Measurements from ENCODE around the gene ROM1. TPM values are rescaled to one million over a fixed set of nuclear protein-coding genes. Genes with fewer than 3 reads are reported as not detected.
"Not testable (repeated sequence)": the region's sequence is repeated elsewhere in the genome, so short reads cannot be mapped to it uniquely, and the experiment has no call there.

ROM1 gene
- total RNA-seq, 2 donors from 2014 or later: 11.4 to 12.6 TPM

- Histone ChIP-seq H3K4me1 (ENCODE audit: control insufficient read depth in 1 of 2, low read depth in 2 of 2) (peaks cover 7 to 27% of the 10 kb centered on the region in 2 donors), H3K27ac (no peak overlapping the region), H3K27me3 (replicated peaks; ENCODE audit: insufficient read depth) (no peaks in the 10 kb centered on the region), H3K36me3 (peaks cover 51% of the 10 kb centered on the region), H3K4me3 (no peak overlapping the region), H3K9me3 (no peaks in the 10 kb centered on the region)
- no peak for DNase-seq (ENCODE audit: low spot score)
- no peak for ATAC-seq (ENCODE audit: insufficient number of reproducible peaks, low FRiP score, low read depth)
- no peak for TF ChIP-seq CTCF (IDR thresholded peaks at IDR 0.05)
These were observed 43.4 kb upstream of the ROM1 start for GRCh38 chr11:62569611-62570010.

- H3K9me3 ChIP-seq; H3K4me3 ChIP-seq; ATAC-seq (ENCODE audit: insufficient number of reproducible peaks, low FRiP score, low read depth); H3K27ac ChIP-seq; DNase-seq (ENCODE audit: low spot score); H3K27me3 ChIP-seq (replicated peaks; ENCODE audit: insufficient read depth): not testable (repeated sequence)
- Histone ChIP-seq H3K36me3 (peaks cover 48% of the 10 kb centered on the region), H3K4me1 (ENCODE audit: control insufficient read depth in 1 of 2, low read depth in 2 of 2) (peaks cover 19 to 40% of the 10 kb centered on the region in 2 donors)
These were observed 42.2 kb upstream of the ROM1 start for GRCh38 chr11:62570903-62571302.

- Histone ChIP-seq H3K36me3 (peaks cover 52% of the 10 kb centered on the region), H3K4me1 (ENCODE audit: control insufficient read depth in 1 of 2, low read depth in 2 of 2) (peaks cover 19 to 46% of the 10 kb centered on the region in 2 donors)
- not testable (repeated sequence) for H3K27ac ChIP-seq
These were observed 41.6 kb upstream of the ROM1 start for GRCh38 chr11:62571493-62571892.

GRCh38 chr11:62572431-62572830 lies 40.6 kb upstream of the ROM1 start:
- Histone ChIP-seq H3K27me3 (replicated peaks; ENCODE audit: insufficient read depth) (no peaks in the 10 kb centered on the region), H3K27ac (peak overlapping the region; percentile 69 to 90), H3K4me3 (peak overlapping the region; percentile 94), H3K9me3 (no peaks in the 10 kb centered on the region), H3K4me1 (ENCODE audit: control insufficient read depth in 1 of 2, low read depth in 2 of 2) (peaks cover 19 to 46% of the 10 kb centered on the region in 2 donors), H3K36me3 (peaks cover 43% of the 10 kb centered on the region)
- ATAC-seq (ENCODE audit: insufficient number of reproducible peaks, low FRiP score, low read depth): no peak
- no peak for DNase-seq (ENCODE audit: low spot score)
- TF ChIP-seq CTCF (IDR thresholded peaks at IDR 0.05): no peak

More at GRCh38 chr11:62571493-62571892, 41.6 kb upstream of the ROM1 start:
- not testable (repeated sequence) for DNase-seq (ENCODE audit: low spot score); H3K27me3 ChIP-seq (replicated peaks; ENCODE audit: insufficient read depth); ATAC-seq (ENCODE audit: insufficient number of reproducible peaks, low FRiP score, low read depth); H3K9me3 ChIP-seq; H3K4me3 ChIP-seq

- no peaks in the 10 kb centered on the region for H3K9me3 ChIP-seq
- peak overlapping the region; percentile 69 to 90 for H3K27ac ChIP-seq
- ATAC-seq (ENCODE audit: insufficient number of reproducible peaks, low FRiP score, low read depth) (no peak), DNase-seq (ENCODE audit: low spot score) (no peak)
- TF ChIP-seq CTCF (IDR thresholded peaks at IDR 0.05): no peak
- peaks cover 19 to 46% of the 10 kb centered on the region in 2 donors for H3K4me1 ChIP-seq (ENCODE audit: control insufficient read depth in 1 of 2, low read depth in 2 of 2)
- H3K27me3 ChIP-seq (replicated peaks; ENCODE audit: insufficient read depth): no peaks in the 10 kb centered on the region
- peaks cover 43% of the 10 kb centered on the region for H3K36me3 ChIP-seq
- H3K4me3 ChIP-seq: peak overlapping the region; percentile 94
These were observed 40.0 kb upstream of the ROM1 start for GRCh38 chr11:62573006-62573591.

GRCh38 chr11:62573592-62574362 lies 39.3 kb upstream of the ROM1 start, which contains the start of gene EEF1G:
EEF1G (minus strand) TSS chr11:62573891; CDS start chr11:62573842, 49 bp downstream.
- Histone ChIP-seq H3K36me3 (peaks cover 43% of the 10 kb centered on the region), H3K9me3 (no peaks in the 10 kb centered on the region), H3K27me3 (replicated peaks; ENCODE audit: insufficient read depth) (no peaks in the 10 kb centered on the region), H3K4me1 (ENCODE audit: control insufficient read depth in 1 of 2, low read depth in 2 of 2) (peaks cover 19 to 46% of the 10 kb centered on the region in 2 donors), H3K27ac (peak within 1 kb of the TSS; percentile 90 to 94), H3K4me3 (peak within 1 kb of the TSS; percentile 94)
- peak; percentile 89 for ATAC-seq (ENCODE audit: insufficient number of reproducible peaks, low FRiP score, low read depth)
- DNase-seq (ENCODE audit: low spot score): peak; percentile 99
- no peak for TF ChIP-seq CTCF (IDR thresholded peaks at IDR 0.05)

Measured in thoracic aorta (tissue), 2 donors.